Spinal cord (tissue), 10 donors: ENCODE results near the gene TGFBR3. TPM values are rescaled to one million over a fixed set of nuclear protein-coding genes. Genes with fewer than 3 reads are reported as not detected.

Source experiments
- DNase-seq, 6 donors: peaks; one replicate each; pipeline versions ENCODE4 v3.0.0 to v3.0.0-alpha.2; 2013 to 2015; ENCODE audit warnings: low spot score in 6 of 6, low read depth in 4 of 6
- H3K27ac ChIP-seq: one replicate; pipeline ENCODE4 v1.5.1; 2013; ENCODE audit warnings: low read depth, low read length, control low read depth
- H3K27me3 ChIP-seq: one replicate; pipeline ENCODE4 v1.6.1; 2013; ENCODE audit warnings: low read length; ENCODE audit not compliant: control insufficient read depth, insufficient read depth
- H3K36me3 ChIP-seq: one replicate; pipeline ENCODE4 v1.6.1; 2013; ENCODE audit warnings: low read length; ENCODE audit not compliant: control insufficient read depth, insufficient read depth
- H3K4me1 ChIP-seq: one replicate; pipeline ENCODE4 v1.6.1; 2013; ENCODE audit warnings: low read length; ENCODE audit not compliant: control insufficient read depth, insufficient read depth
- H3K4me3 ChIP-seq: one replicate; pipeline ENCODE4 v1.5.1; 2013; ENCODE audit warnings: low read depth, low read length, control low read depth
- H3K9me3 ChIP-seq: one replicate; pipeline ENCODE4 v1.6.1; 2013; ENCODE audit warnings: low read length; ENCODE audit not compliant: control insufficient read depth, insufficient read depth
- WGBS: methylation state at CpG from one replicate; pipeline ENCODE4 v1.1.5; 2013; ENCODE audit warnings: missing lambda C conversion rate; ENCODE audit not compliant: insufficient coverage; 5-methylcytosine and 5-hydroxymethylcytosine counted together
- polyA plus RNA-seq, 2 donors: library from polyadenylated mRNA; unstranded; fragments of 120-200 nt; gene quantifications; one replicate each; pipeline ENCODE4 v1.2.1, GENCODE V29; 2013; ENCODE audit not compliant: insufficient read length in 2 of 2
- total RNA-seq, 2 donors: library from RNA; depleted of rRNA in 1 of 2; stranded (reverse); fragments of 120-200 nt in 1 of 2; fragments of >200 nt in 1 of 2; gene quantifications; one replicate each; pipeline versions ENCODE4 v1.2.3 to v1.2.4, GENCODE V29; 2013 to 2014
- donor health status: healthy.

The TGFBR3 gene
- total and polyA plus RNA-seq, 4 donors = 8.0 to 99.8 (median 30.0) TPM

DNA sequence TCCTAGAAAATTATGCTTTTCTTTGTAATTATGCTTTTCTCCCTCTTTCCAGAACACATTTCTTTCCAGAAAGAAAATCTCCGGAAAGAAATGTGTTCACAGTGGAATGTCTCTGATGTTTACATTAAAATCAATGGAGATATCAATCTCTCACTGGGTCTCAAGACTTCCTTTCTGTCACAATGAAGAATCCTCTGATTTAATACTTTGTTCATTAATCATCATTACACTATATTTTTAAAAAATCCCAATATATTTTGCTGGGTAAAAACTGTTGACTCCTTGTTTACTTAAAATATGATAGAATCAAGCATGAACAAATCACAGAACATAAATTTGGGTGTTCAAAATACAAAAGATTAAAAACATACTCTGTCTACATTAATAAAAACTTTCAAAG, 26.3 kb upstream of the TGFBR3 start:
- WGBS = no CpG with 5 or more reads among the region's 1 CpG
- H3K27ac ChIP-seq = no peak overlapping the region
- no peak overlapping the region for H3K4me3 ChIP-seq
- no peaks in the 10 kb centered on the region for H3K9me3 ChIP-seq
- H3K4me1 ChIP-seq = no peaks in the 10 kb centered on the region
- no peak for DNase-seq
- no peaks in the 10 kb centered on the region for H3K36me3 ChIP-seq
- H3K27me3 ChIP-seq = no peaks in the 10 kb centered on the region

- no peaks in the 10 kb centered on the region for H3K27me3 ChIP-seq
- no peaks in the 10 kb centered on the region for H3K36me3 ChIP-seq
- no peak overlapping the region for H3K27ac ChIP-seq
- no peaks in the 10 kb centered on the region for H3K9me3 ChIP-seq
- no peak overlapping the region for H3K4me3 ChIP-seq
- no peaks in the 10 kb centered on the region for H3K4me1 ChIP-seq
- DNase-seq = no peak
Observed at GRCh38 chr1:91901231-91901630, 15.3 kb upstream of the TGFBR3 start.

- Histone ChIP-seq H3K36me3 (no peaks in the 10 kb centered on the region), H3K4me3 (no peak overlapping the region), H3K9me3 (no peaks in the 10 kb centered on the region), H3K4me1 (no peaks in the 10 kb centered on the region), H3K27me3 (no peaks in the 10 kb centered on the region), H3K27ac (no peak overlapping the region)
- no CpG with 5 or more reads among the region's 1 CpG for WGBS
- no peak for DNase-seq
Observed at GRCh38 chr1:91900562-91900961, 14.6 kb upstream of the TGFBR3 start.

DNA sequence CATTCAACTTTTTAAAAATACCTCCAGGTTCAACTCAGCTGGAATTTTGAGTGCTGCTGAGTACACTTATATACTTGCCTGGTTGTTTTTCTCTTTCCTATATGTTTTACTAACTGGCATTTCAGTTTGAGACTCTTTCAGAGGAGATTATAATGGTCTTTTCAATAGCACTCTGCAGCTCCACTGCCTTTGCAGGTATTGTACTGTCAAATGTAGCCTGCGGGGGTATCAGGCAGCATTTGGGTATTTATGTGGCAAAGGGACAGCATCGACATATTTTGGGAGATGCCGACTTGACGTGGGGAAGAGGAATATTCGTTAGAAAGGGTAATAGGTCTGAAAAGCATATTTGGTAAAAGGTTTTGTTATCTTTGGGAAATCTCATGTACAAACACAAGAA, 11.1 kb upstream of the TGFBR3 start:
- H3K27ac ChIP-seq = no peak overlapping the region
- H3K4me1 ChIP-seq = no peaks in the 10 kb centered on the region
- no peak for DNase-seq
- H3K4me3 ChIP-seq = no peak overlapping the region
- no peaks in the 10 kb centered on the region for H3K36me3 ChIP-seq
- no peaks in the 10 kb centered on the region for H3K27me3 ChIP-seq
- WGBS = 81% methylated on average over 2 of the region's 5 CpGs
- H3K9me3 ChIP-seq = no peaks in the 10 kb centered on the region

DNA sequence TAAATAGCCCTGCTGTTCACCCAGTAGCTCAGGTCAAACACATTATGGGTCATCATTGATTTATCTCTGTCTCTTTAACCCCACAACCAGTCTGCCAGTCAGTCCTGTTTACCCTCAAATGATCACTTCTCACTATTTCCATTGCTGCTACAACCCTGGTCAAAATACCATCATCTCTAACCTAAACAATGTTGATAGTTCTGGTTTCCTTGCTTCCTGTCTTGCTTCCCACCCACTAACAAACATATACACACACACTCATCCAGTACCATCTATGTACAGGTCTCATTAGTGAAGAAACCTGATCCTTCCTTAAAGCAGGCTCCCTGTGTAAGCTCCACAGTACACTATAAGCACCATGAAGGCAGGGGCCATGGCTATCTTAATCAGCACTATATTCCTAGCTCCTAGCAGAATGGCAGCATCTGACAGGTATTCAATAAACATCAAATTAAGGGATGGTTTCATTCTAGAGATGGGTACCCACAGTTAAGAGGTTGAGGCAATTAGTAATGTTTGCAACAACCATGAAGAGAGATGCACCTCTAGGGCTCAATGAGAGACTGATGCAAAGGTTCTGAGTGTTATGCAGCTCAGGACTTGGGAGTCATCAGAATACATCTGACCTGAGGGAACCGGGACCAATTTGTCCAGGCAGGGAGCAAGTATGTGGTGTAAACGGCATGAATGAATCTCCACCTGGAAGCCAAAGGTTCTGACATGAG, 10.0 kb upstream of the TGFBR3 start:
- no peak for DNase-seq
- no peaks in the 10 kb centered on the region for H3K27me3 ChIP-seq
- no peaks in the 10 kb centered on the region for H3K4me1 ChIP-seq
- H3K36me3 ChIP-seq = no peaks in the 10 kb centered on the region
- 100% methylated on average over 1 of the region's 2 CpGs for WGBS
- no peak overlapping the region for H3K4me3 ChIP-seq
- no peaks in the 10 kb centered on the region for H3K9me3 ChIP-seq
- H3K27ac ChIP-seq = no peak overlapping the region

DNA sequence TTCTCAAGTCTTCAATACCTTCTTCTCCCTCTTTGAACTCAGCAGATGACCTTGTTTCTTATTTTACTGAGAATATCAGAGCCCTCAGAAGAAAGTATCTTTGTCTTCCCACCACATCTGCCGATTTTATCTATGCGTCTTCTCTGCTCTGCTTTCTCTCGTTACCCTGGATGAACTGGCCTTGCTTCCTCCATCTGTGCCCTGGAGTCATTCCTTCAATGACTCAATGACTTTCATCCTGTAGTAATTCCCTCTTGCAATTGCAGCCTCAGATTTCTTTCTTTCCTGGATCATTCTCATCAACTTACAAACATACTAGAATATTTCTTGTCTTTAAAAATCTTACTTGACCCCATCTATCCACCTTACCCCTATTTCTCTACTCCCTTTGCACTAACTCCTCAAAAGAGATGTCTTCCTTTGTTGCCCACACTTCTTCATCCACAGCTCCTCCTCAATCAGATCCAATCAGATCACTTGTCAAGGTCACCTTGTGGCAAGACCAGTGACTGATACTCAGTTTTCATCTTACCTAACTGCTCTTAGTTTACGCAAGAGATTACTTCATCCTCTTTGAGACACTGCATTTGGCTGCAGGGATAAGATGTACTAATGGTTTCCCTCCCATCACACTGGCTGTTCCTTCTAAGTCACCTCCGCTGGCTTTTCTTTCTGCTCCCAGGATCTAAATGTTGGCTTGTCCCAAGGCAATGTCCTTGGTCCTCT, 8.2 kb upstream of the TGFBR3 start:
- no peak overlapping the region for H3K4me3 ChIP-seq
- H3K27me3 ChIP-seq = no peaks in the 10 kb centered on the region
- no peak overlapping the region for H3K27ac ChIP-seq
- no peaks in the 10 kb centered on the region for H3K36me3 ChIP-seq
- 95% methylated on average over 5 of the region's 5 CpGs for WGBS
- no peak for DNase-seq
- no peaks in the 10 kb centered on the region for H3K9me3 ChIP-seq
- H3K4me1 ChIP-seq = no peaks in the 10 kb centered on the region

GRCh38 chr1:91891969-91892368, 6.0 kb upstream of the TGFBR3 start:
- H3K9me3 ChIP-seq = no peaks in the 10 kb centered on the region
- DNase-seq = no peak
- H3K36me3 ChIP-seq = no peaks in the 10 kb centered on the region
- WGBS = no CpG with 5 or more reads among the region's 1 CpG
- no peaks in the 10 kb centered on the region for H3K4me1 ChIP-seq
- H3K27me3 ChIP-seq = no peaks in the 10 kb centered on the region
- no peak overlapping the region for H3K4me3 ChIP-seq
- H3K27ac ChIP-seq = no peak overlapping the region

- WGBS = 80% methylated on average over 1 of the region's 3 CpGs
- H3K27me3 ChIP-seq = no peaks in the 10 kb centered on the region
- DNase-seq = no peak
- H3K4me3 ChIP-seq = no peak overlapping the region
- H3K9me3 ChIP-seq = no peaks in the 10 kb centered on the region
- no peaks in the 10 kb centered on the region for H3K36me3 ChIP-seq
- H3K27ac ChIP-seq = no peak overlapping the region
- H3K4me1 ChIP-seq = peaks cover 4% of the 10 kb centered on the region
Observed at GRCh38 chr1:91891454-91891853, 5.5 kb upstream of the TGFBR3 start.

GRCh38 chr1:91889717-91890459, 3.9 kb upstream of the TGFBR3 start:
- Histone ChIP-seq H3K36me3 (no peaks in the 10 kb centered on the region), H3K4me1 (peaks cover 13% of the 10 kb centered on the region), H3K4me3 (no peak overlapping the region), H3K27me3 (no peaks in the 10 kb centered on the region), H3K27ac (no peak overlapping the region), H3K9me3 (no peaks in the 10 kb centered on the region)
- no peak for DNase-seq
- no CpG with 5 or more reads among the region's 5 CpGs for WGBS
